ENCODE measurements around the gene HK3.

Gene HK3

DNA sequence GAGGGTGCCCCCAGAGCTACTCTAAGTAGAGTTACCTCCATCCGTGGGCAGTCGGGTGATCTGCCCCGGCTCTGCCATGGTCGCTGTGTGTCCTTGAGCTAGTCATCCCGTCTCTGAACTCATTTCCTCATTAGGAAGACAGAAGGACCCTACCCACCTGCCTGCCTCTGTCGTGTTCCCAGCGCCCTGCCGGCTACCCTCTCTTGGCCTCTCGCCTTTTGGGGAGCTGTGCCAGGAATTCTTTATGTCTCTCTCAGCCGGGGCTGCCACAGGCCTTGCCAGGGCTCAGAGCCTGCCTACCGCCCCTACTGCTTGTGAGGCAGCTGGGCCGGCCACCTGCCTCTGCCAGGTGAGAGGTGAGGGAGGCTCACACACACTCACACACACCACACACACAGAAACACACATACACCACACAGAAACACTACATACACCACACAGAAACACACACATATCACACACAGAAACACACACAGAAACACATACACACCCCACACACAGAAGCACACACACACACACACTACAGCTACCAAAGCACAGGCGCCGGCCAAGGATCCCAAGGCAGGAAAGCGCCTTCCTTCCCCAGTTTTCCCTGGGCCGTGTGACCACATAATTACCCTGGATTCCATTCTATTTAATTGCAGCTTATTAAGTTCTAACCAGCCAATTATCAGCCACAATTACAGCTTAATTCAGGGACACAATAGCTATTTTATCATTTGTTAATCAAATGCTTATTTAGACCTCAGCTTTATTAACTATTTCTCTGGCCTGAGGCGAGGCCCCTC lies 47.1 kb downstream of the HK3 start:
- no peak overlapping the region for H3K9ac ChIP-seq (ENCODE audit: low read depth, low read length)
- H3K4me2 ChIP-seq (ENCODE audit: low read length): no peak overlapping the region
- no peaks in the 10 kb centered on the region for H3K4me1 ChIP-seq (ENCODE audit: control insufficient read depth, insufficient read depth, low read length)
- H3K4me3 ChIP-seq (ENCODE audit: low read length): no peak overlapping the region
- no peaks in the 10 kb centered on the region for H3K9me3 ChIP-seq (replicated peaks; ENCODE audit: low read length)
- no peaks in the 10 kb centered on the region for H3K36me3 ChIP-seq (ENCODE audit: insufficient read depth, low read length)
- H3K27me3 ChIP-seq (ENCODE audit: control insufficient read depth, insufficient read depth, low read length): peaks cover 48% of the 10 kb centered on the region

DNA sequence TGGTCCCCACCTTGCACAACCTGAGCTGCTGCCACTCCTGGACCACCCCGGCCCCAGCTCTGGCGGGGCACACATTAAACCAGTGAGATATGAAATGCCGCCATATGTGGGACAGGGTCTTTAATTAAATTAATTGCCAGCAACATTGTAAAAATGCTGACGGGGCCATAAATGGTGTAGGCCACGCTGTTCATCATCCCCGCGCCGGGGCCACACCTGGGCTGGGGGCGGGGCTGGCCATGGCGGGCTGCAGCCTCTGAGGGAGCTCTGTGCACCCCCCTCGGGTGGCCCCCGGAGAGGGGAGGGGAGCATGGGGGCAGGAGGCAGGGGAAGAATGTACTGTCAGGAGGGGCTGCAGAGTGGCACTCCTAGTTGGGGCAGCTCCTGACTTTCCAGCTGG lies 47.8 kb downstream of the HK3 start:
- H3K36me3 ChIP-seq (ENCODE audit: insufficient read depth, low read length): no peaks in the 10 kb centered on the region
- no peaks in the 10 kb centered on the region for H3K9me3 ChIP-seq (replicated peaks; ENCODE audit: low read length)
- no peak overlapping the region for H3K4me3 ChIP-seq (ENCODE audit: low read length)
- H3K4me2 ChIP-seq (ENCODE audit: low read length): no peak overlapping the region
- H3K27me3 ChIP-seq (ENCODE audit: control insufficient read depth, insufficient read depth, low read length): peaks cover 51% of the 10 kb centered on the region
- H3K4me1 ChIP-seq (ENCODE audit: control insufficient read depth, insufficient read depth, low read length): no peaks in the 10 kb centered on the region
- no peak overlapping the region for H3K9ac ChIP-seq (ENCODE audit: low read depth, low read length)

DNA sequence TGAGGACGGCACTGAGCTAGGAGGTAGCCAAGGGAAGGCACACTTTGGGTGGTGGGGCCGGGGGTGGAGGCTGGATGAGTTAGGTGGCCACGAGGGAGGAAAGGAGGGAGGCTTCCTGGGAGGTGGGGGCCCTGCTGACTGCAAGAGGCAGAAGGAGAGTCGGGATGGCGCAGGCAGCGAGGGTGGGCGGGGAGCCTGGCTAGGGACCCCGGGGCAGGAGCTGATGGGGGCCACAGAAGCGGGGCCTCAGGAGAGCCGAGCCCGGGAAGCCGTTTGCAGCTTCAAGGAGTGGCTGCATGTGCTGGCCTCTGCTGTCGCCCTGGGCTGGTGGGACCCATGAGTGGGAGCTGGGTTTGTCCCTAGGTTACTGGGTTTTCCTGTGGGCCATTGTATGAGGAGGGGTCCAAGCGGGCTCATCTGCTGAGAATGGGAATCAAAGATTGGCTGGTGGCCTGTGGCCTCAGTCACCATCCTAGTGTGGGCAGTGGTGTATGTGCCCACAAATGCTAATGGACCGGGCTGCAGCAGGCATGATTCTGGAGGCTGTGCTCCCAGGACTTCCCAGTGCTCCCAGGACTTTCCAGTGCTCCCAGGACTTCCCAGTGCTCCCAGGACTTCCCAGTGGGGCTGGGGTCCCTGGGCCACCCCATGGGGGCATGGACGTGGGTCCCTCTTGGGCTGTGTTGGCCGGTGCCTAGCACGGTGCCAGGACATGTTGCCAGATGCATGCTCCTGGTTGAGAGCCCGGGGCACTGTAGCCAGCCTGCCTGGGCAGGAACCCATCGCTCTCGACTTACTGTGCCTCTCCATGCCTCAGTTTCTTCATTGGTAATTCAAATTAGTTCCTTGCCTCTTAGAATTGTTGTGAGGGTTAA lies 48.5 kb downstream of the HK3 start:
- Histone ChIP-seq H3K4me2 (ENCODE audit: low read length) (no peak overlapping the region), H3K4me3 (ENCODE audit: low read length) (no peak overlapping the region), H3K36me3 (ENCODE audit: insufficient read depth, low read length) (no peaks in the 10 kb centered on the region), H3K4me1 (ENCODE audit: control insufficient read depth, insufficient read depth, low read length) (no peaks in the 10 kb centered on the region), H3K27me3 (ENCODE audit: control insufficient read depth, insufficient read depth, low read length) (peaks cover 58% of the 10 kb centered on the region), H3K9me3 (replicated peaks; ENCODE audit: low read length) (no peaks in the 10 kb centered on the region), H3K9ac (ENCODE audit: low read depth, low read length) (no peak overlapping the region)

DNA sequence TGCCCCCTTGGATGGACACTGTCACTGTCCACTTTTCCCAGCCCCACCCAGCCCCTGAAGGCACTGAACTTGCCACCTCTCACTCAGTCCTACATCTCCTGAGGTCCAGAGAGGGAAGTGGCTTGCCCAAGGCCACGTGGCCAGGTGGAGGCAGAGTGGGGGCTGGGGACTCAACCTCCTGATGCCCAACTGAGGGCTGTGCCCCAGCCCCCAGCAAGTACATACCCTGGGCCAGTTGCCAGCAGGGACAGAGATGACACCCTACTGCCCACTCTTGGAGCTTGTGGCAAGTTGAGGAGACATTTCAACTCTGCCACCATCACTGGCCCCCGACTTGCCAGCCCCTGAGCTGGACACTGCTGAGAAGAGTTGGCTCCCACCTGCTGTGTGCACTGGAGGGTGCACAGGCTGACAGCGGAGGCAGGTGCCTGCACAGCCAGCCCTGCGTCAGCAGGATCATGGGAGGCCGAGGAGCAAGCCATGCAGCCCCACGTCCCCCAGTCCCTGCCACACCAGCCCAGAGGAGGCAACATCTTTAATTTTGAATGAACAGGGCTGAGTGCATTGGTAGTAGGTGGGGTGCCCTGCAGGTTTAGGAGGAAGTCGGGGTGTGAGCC lies 49.4 kb downstream of the HK3 start:
- H3K36me3 ChIP-seq (ENCODE audit: insufficient read depth, low read length): no peaks in the 10 kb centered on the region
- H3K4me1 ChIP-seq (ENCODE audit: control insufficient read depth, insufficient read depth, low read length): no peaks in the 10 kb centered on the region
- H3K4me3 ChIP-seq (ENCODE audit: low read length): no peak overlapping the region
- peaks cover 67% of the 10 kb centered on the region for H3K27me3 ChIP-seq (ENCODE audit: control insufficient read depth, insufficient read depth, low read length)
- no peak overlapping the region for H3K9ac ChIP-seq (ENCODE audit: low read depth, low read length)
- H3K9me3 ChIP-seq (replicated peaks; ENCODE audit: low read length): no peaks in the 10 kb centered on the region
- H3K4me2 ChIP-seq (ENCODE audit: low read length): no peak overlapping the region

DNA sequence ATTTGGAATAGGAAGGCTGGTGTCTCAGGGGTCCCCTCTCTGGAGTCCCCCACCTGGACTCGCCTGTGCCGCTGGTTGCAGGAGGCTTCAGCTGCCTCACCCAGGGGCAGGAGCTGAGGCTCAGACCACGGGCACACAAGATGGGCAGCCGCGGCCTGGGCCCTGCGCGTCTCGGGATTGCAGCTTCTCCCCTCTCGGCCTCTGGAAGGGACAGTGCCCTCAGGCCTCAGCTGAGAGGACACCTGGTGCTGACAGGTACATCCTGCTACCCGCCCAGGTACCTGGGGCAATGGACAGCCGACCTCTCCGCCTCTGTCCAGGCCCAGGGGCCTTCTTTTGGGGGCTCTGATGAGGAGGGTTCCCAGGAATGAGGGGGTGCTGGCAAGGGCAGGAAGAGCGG lies 50.5 kb downstream of the HK3 start:
- no peaks in the 10 kb centered on the region for H3K4me1 ChIP-seq (ENCODE audit: control insufficient read depth, insufficient read depth, low read length)
- H3K9me3 ChIP-seq (replicated peaks; ENCODE audit: low read length): no peaks in the 10 kb centered on the region
- no peak overlapping the region for H3K9ac ChIP-seq (ENCODE audit: low read depth, low read length)
- H3K4me2 ChIP-seq (ENCODE audit: low read length): no peak overlapping the region
- no peaks in the 10 kb centered on the region for H3K36me3 ChIP-seq (ENCODE audit: insufficient read depth, low read length)
- H3K27me3 ChIP-seq (ENCODE audit: control insufficient read depth, insufficient read depth, low read length): peaks cover 74% of the 10 kb centered on the region
- no peak overlapping the region for H3K4me3 ChIP-seq (ENCODE audit: low read length)

DNA sequence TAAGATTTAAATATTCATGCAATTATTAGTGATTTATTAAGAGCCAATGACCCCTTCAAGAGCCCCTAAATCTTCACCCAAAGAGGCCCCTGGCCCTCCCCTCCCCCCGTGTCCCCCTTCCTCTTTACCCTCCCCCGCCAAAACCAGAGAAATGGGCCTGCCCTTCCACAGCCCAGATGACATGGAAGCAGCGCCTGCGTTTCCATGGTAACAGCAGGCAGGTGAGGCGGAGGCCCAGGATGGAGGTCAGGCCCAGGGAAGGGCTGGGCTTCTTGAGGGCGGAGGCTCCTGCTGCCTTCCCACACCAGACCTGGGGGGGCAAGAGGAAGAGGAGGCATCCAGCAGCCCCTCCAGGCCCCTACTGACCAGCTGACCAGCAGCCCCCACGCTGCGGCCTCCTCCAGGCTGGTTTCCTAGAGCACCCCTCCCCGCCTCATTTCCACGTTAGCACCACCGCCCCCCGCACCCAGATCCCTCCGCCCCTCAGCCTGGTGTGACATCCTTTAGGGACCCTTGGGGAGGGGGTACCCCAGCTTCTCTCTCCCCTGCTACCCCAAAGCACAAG lies 51.3 kb downstream of the HK3 start:
- H3K27me3 ChIP-seq (ENCODE audit: control insufficient read depth, insufficient read depth, low read length): peaks cover 71% of the 10 kb centered on the region
- no peak overlapping the region for H3K9ac ChIP-seq (ENCODE audit: low read depth, low read length)
- H3K4me2 ChIP-seq (ENCODE audit: low read length): no peak overlapping the region
- H3K4me1 ChIP-seq (ENCODE audit: control insufficient read depth, insufficient read depth, low read length): no peaks in the 10 kb centered on the region
- H3K36me3 ChIP-seq (ENCODE audit: insufficient read depth, low read length): no peaks in the 10 kb centered on the region
- no peaks in the 10 kb centered on the region for H3K9me3 ChIP-seq (replicated peaks; ENCODE audit: low read length)
- H3K4me3 ChIP-seq (ENCODE audit: low read length): no peak overlapping the region

DNA sequence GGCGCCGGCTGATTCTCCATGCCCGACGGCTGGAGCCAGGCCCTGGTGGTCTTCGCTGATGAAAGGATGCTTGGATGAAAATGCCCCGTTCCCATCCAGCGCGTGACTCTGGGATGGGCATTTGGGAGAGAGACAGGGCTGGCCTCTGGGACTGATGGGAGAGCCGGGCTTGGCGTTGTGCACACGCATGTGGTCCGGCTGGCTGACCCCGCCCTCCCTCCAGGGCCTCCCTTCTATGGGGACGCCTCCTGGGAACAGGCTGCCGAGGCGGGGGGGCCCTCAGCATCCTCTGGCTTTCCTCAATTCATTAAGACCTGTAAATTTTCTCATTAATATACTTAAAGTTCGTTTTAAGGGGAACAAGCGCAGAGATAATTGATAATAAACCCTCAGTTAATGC lies 52.0 kb downstream of the HK3 start:
- H3K9me3 ChIP-seq (replicated peaks; ENCODE audit: low read length): no peaks in the 10 kb centered on the region
- H3K4me2 ChIP-seq (ENCODE audit: low read length): no peak overlapping the region
- no peaks in the 10 kb centered on the region for H3K36me3 ChIP-seq (ENCODE audit: insufficient read depth, low read length)
- H3K4me1 ChIP-seq (ENCODE audit: control insufficient read depth, insufficient read depth, low read length): no peaks in the 10 kb centered on the region
- H3K9ac ChIP-seq (ENCODE audit: low read depth, low read length): no peak overlapping the region
- peaks cover 66% of the 10 kb centered on the region for H3K27me3 ChIP-seq (ENCODE audit: control insufficient read depth, insufficient read depth, low read length)
- H3K4me3 ChIP-seq (ENCODE audit: low read length): no peak overlapping the region

DNA sequence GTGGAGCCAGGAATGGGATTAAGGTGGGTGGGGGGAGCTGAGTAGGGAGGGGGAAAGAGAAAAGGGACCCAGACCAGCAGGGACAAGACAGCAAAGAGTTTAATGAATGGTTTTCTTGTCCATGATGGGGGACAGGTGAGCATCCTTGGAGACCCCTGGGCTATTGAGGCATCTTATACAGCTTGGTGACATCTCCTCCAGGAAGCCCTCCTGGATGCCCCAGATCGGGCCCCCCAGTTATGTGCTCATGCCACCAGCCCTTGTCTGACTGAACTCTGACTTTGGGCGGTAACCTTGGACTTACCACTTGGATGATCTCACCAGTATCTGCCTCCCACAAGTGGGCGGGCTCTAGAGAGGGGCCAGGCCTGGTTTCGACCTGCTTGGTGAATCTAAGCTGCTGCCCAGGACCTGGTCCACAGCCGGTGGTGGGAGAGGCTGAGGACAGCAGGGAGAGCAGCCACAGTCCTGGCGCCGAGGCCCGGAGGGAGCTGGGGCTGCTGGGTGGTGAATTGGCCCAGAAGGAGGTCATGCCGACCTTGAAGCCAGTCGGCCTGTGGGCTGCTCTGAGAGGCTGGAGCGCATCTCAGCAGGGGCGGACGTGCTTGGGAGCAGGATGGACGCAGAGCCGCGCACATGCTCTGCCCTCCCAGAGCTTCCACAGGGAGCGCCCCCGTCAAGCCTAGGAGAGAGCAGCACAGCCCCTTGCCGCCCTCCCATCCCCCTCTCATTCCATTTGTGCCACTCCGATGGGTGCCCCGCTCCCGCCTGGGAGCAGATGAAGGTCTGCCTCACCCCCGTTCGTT lies 52.6 kb downstream of the HK3 start:
- Histone ChIP-seq H3K27me3 (ENCODE audit: control insufficient read depth, insufficient read depth, low read length) (peaks cover 60% of the 10 kb centered on the region), H3K9ac (ENCODE audit: low read depth, low read length) (no peak overlapping the region)

DNA sequence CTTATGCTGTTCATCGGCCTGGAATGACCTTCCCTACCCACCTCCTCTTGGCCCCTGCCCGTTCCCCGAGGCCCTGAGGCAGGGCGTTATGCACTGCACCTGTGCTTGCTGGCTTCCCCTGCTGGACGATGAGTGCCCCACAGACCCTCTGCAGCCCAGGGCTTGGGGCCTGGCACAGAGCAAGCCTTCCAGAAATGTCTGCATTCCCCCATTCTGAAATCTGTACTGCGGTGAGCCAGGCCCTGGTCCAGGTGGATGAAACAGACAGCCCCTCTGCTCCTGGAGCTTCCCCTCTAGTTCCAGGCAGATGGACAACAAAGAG lies 53.8 kb downstream of the HK3 start:
- Histone ChIP-seq H3K4me2 (ENCODE audit: low read length) (no peak overlapping the region), H3K9me3 (replicated peaks; ENCODE audit: low read length) (no peaks in the 10 kb centered on the region), H3K36me3 (ENCODE audit: insufficient read depth, low read length) (no peaks in the 10 kb centered on the region), H3K27me3 (ENCODE audit: control insufficient read depth, insufficient read depth, low read length) (peaks cover 63% of the 10 kb centered on the region), H3K9ac (ENCODE audit: low read depth, low read length) (no peak overlapping the region), H3K4me3 (ENCODE audit: low read length) (no peak overlapping the region), H3K4me1 (ENCODE audit: control insufficient read depth, insufficient read depth, low read length) (no peaks in the 10 kb centered on the region)

More for the DNA sequence above, 52.6 kb downstream of the HK3 start:
- Histone ChIP-seq H3K4me2 (ENCODE audit: low read length) (no peak overlapping the region), H3K4me3 (ENCODE audit: low read length) (no peak overlapping the region), H3K4me1 (ENCODE audit: control insufficient read depth, insufficient read depth, low read length) (no peaks in the 10 kb centered on the region), H3K36me3 (ENCODE audit: insufficient read depth, low read length) (no peaks in the 10 kb centered on the region), H3K9me3 (replicated peaks; ENCODE audit: low read length) (no peaks in the 10 kb centered on the region)

DNA sequence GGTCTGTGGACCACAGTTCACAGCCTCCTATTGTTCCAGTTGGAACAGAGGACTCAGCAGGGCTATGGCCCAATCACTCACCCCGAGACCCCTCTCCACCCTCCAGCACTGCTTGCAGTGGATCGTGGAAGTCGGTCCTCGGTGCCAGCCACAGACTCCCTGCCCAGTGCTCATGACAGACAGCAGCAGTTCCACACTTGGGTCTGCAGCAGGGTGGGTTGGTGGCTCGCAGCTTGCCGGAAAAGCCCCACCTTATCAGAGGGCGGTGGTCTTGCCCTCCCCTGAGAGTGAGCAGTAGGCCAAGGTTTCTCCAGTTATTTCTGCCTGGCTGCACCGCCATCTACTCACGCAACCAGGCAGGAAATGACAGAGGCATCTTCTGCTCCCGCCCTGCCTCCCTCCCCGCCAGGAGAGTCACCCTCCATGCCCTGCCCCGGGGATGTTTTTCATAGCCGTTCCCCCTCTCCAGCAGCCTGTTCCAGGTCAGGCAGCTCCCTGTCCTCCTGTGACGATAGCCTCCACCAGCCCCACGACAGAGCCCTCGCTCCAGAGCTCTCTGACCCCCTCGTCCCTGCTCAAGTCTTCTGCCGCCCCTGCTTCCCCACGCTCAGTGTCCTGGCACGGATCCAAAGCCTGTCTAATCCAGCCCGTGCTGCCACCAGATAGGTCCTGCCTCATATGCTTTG lies 54.3 kb downstream of the HK3 start:
- Histone ChIP-seq H3K4me1 (ENCODE audit: control insufficient read depth, insufficient read depth, low read length) (no peaks in the 10 kb centered on the region), H3K36me3 (ENCODE audit: insufficient read depth, low read length) (no peaks in the 10 kb centered on the region), H3K4me3 (ENCODE audit: low read length) (no peak overlapping the region), H3K4me2 (ENCODE audit: low read length) (no peak overlapping the region), H3K9me3 (replicated peaks; ENCODE audit: low read length) (no peaks in the 10 kb centered on the region), H3K9ac (ENCODE audit: low read depth, low read length) (no peak overlapping the region), H3K27me3 (ENCODE audit: control insufficient read depth, insufficient read depth, low read length) (peaks cover 60% of the 10 kb centered on the region)
